Testis (tissue), 3 donors: ENCODE measurements around the gene IRX4. TPM values are rescaled to one million over a fixed set of nuclear protein-coding genes. Genes with fewer than 3 reads are reported as not detected.

Experiments
- DNase-seq: peaks from one replicate; pipeline ENCODE4 v3.0.0-alpha.2; 2019
- H3K27ac ChIP-seq, 2 donors: fragments of 200-600 bp; sonication (generic); one replicate each; pipeline ENCODE4 v1.5.1; 2019
- H3K27me3 ChIP-seq: fragments of 200-600 bp; sonication (generic); one replicate; pipeline ENCODE4 v1.5.1; 2019
- H3K36me3 ChIP-seq: fragments of 200-600 bp; sonication (generic); one replicate; pipeline ENCODE4 v1.5.1; 2017; ENCODE audit warnings: low read depth; ENCODE audit errors: missing control alignments
- H3K4me1 ChIP-seq: fragments of 200-600 bp; sonication (generic); one replicate; pipeline ENCODE4 v1.5.1; 2019
- H3K4me3 ChIP-seq, 2 donors: fragments of 200-600 bp; sonication (generic); one replicate each; pipeline ENCODE4 v1.5.1; 2017 to 2019
- H3K9me3 ChIP-seq: fragments of 200-600 bp; sonication (generic); one replicate; pipeline ENCODE4 v1.5.1; 2017
- CTCF ChIP-seq, 3 experiments: fragments of 450-650 bp in 2 of 3; fragments of 200-600 bp in 1 of 3; sonication (generic) in 1 of 3; IDR thresholded peaks; one replicate each; pipeline ENCODE4 v1.5.1; 2016 to 2019; ENCODE audit warnings: antibody characterized with exemption in 3 of 3, mild to moderate bottlenecking in 2 of 3, moderate library complexity in 1 of 3
- POLR2A ChIP-seq: fragments of 450-650 bp; IDR thresholded peaks from one replicate; pipeline ENCODE4 v1.6.1; 2017; ENCODE audit warnings: antibody characterized with exemption, mild to moderate bottlenecking, moderate library complexity
- WGBS, 2 donors: methylation state at CpG; one replicate each; pipeline ENCODE4 v1.1.5; 2018; 5-methylcytosine and 5-hydroxymethylcytosine counted together
- intact Hi-C: fragments of 100-400 bp; cut with DNase I; formaldehyde crosslinking; loops from one replicate; pipeline ENCODE4 v1.15.1; 2023; ENCODE audit warnings: low total_unique reads
- polyA plus RNA-seq: library from polyadenylated mRNA; stranded (reverse); fragments of 350-450 nt; fragmentation: Illumina TruSeq; extraction: RNeasy Lipid Tissue Mini Kit (QIAGEN cat#74804); gene quantifications from one replicate; pipeline ENCODE4 v1.2.3, GENCODE V29; 2014; ENCODE audit warnings: low read depth, low replicate concordance; ENCODE audit not compliant: insufficient read depth
- total RNA-seq, 2 donors: library from RNA; depleted of rRNA; stranded (reverse); fragments of >200 nt; gene quantifications; one replicate each; pipeline ENCODE4 v1.2.3, GENCODE V29; 2016

IRX4 gene
- total and polyA plus RNA-seq, 3 donors from 2014 or later: 0.32 to 2.7 (median 2.0) TPM

GRCh38 chr5:1836176-1836890, 46.4 kb downstream of the IRX4 start:
- DNase-seq: no peak
- TF ChIP-seq CTCF (IDR thresholded peaks at IDR 0.05) (no peak), POLR2A (no peak)
- intact Hi-C loops: no loop called here
- no peaks in the 10 kb centered on the region for H3K36me3 ChIP-seq
- no peak overlapping the region for H3K27ac ChIP-seq
- H3K27me3 ChIP-seq: no peaks in the 10 kb centered on the region
- H3K4me1 ChIP-seq: no peaks in the 10 kb centered on the region
- WGBS, 2 donors: 72 to 75% methylated on average over 23 of the region's 23 CpGs
- no peaks in the 10 kb centered on the region for H3K9me3 ChIP-seq
- no peak overlapping the region for H3K4me3 ChIP-seq

GRCh38 chr5:1835431-1835830, 47.3 kb downstream of the IRX4 start:
- 89 to 94% methylated on average over 13 of the region's 13 CpGs for WGBS, 2 donors
- intact Hi-C loops: no loop called here
- Histone ChIP-seq H3K4me1 (no peaks in the 10 kb centered on the region), H3K4me3 (no peak overlapping the region), H3K27me3 (no peaks in the 10 kb centered on the region), H3K9me3 (no peaks in the 10 kb centered on the region), H3K27ac (no peak overlapping the region), H3K36me3 (no peaks in the 10 kb centered on the region)
- DNase-seq: no peak
- no peak for TF ChIP-seq POLR2A
- no peak for TF ChIP-seq CTCF (IDR thresholded peaks at IDR 0.05)

GRCh38 chr5:1834721-1835429, 47.9 kb downstream of the IRX4 start:
- no peak for DNase-seq
- TF ChIP-seq POLR2A (no peak), CTCF (IDR thresholded peaks at IDR 0.05) (no peak)
- Histone ChIP-seq H3K4me3 (no peak overlapping the region), H3K36me3 (no peaks in the 10 kb centered on the region), H3K27me3 (no peaks in the 10 kb centered on the region), H3K27ac (no peak overlapping the region), H3K9me3 (no peaks in the 10 kb centered on the region), H3K4me1 (no peaks in the 10 kb centered on the region)
- intact Hi-C loops: no loop called here
- 66 to 72% methylated on average over 21 of the region's 21 CpGs for WGBS, 2 donors

GRCh38 chr5:1834022-1834551, 48.6 kb downstream of the IRX4 start:
- H3K27ac ChIP-seq: no peak overlapping the region
- no peaks in the 10 kb centered on the region for H3K27me3 ChIP-seq
- DNase-seq: no peak
- no peak for TF ChIP-seq CTCF (IDR thresholded peaks at IDR 0.05)
- no peak for TF ChIP-seq POLR2A
- H3K36me3 ChIP-seq: no peaks in the 10 kb centered on the region
- no peaks in the 10 kb centered on the region for H3K9me3 ChIP-seq
- H3K4me3 ChIP-seq: no peak overlapping the region
- intact Hi-C loops: no loop called here
- 73 to 74% methylated on average over 22 of the region's 22 CpGs for WGBS, 2 donors
- no peaks in the 10 kb centered on the region for H3K4me1 ChIP-seq
